NCI-H146 treated with DMSO at 0.1 percent for 48 hours (cell line): ENCODE results near the gene CSTF3.
A peak's percentile ranks its signal among the peaks of the same experiment; 100 is the strongest.
"Not testable (repeated sequence)": the region's sequence is repeated elsewhere in the genome, so short reads cannot be mapped to it uniquely, and the experiment has no call there.

Experiments used
- DNase-seq: peaks from one replicate; lab custom pipeline; 2025; ENCODE audit not compliant: unreplicated experiment; lab: John Stamatoyannopoulos, UW

Gene CSTF3

DNA sequence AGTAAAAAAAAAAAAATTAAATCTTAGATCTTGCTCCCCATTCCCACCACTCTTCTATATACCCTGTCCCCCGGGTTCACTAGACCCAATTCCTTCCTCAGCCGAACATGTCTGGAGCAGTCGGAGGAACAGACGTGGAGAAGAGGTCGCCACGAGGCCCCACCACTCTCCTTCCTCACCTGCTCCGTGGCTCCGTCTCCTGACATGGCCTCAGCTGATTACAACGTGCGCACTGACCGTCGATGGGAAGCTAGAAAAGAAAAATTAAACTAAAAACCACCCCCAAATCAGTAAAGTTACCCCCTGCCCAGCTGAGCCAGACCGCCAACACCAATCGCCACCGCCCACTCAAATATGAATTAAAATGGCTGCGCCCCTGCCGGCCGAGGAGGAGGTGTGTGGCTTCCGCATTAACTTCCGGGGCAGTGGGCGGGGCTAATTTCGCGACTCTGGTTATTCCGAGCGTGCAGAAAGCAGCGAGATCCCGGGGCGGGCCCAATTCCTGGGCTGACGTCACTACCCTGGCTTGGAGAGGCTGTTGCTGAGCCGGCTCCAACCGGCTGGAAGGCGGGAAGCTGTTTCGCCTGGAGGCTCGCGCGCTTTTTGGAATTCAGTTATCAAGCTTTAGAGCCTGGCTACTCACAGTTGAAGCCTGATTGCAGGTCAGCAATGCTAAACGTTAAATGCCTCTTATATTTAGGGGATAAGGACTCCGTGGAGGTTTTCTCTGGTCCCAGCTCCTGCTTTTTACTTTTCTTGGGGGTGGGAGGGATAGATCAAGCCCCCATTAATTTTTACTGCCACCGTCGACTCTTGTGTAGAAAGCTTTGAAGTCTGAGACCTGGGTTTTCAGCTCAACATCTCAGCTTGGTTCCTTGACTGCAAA lies at the start of gene CSTF3:
CSTF3 (minus strand) TSS at position 361 of the 886 bp plus-strand sequence; CDS start at position 206, 155 bp downstream.
- DNase-seq, result peak; percentile 97

DNA sequence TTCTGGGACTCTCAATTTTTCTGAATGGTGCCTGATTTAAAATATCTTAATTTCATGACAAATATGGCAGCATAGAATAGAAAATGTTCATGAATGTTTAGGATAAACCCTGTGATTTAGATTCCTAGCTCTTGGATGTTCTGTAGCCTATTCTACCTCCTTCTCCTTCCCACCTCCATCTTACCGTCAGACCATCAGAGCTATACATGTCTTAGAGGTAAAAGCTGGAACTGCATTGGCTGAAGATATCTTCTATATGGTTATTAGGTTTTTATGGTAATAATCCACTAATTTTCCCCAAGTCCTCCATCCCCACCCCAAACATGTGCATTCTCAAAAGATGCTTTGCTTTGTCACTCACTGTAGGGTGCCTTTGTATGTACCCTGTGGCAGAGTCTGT lies 46.9 kb upstream of the CSTF3 start:
- no peak for DNase-seq

DNA sequence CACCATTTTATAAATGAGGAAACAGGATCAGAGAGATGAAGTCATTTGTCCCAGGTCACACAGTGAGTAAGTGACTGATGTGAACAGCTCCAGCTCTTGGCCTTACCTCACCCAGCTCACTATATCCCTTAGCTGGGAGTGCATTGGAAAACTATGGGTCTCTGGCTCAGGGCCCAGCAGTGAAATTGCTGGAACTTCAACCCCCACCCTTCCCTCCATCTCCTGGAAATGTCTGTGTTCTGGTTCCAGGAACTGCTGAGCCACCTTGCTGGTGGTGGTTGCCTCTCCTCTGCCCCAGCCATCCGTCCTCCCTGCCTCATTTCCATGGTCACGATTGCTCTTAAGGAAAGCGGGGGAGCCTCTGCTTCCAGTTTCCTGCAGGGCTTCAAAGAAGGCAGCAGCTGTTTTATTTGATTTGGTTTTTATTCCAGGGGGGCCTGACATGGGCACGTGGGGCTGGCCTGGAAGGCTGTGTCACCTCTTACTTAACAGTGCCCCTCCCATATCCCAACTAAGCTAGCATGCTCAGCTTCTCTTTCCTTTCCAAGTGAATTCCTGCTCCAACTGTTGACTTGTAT lies 46.2 kb upstream of the CSTF3 start:
- no peak for DNase-seq

DNA sequence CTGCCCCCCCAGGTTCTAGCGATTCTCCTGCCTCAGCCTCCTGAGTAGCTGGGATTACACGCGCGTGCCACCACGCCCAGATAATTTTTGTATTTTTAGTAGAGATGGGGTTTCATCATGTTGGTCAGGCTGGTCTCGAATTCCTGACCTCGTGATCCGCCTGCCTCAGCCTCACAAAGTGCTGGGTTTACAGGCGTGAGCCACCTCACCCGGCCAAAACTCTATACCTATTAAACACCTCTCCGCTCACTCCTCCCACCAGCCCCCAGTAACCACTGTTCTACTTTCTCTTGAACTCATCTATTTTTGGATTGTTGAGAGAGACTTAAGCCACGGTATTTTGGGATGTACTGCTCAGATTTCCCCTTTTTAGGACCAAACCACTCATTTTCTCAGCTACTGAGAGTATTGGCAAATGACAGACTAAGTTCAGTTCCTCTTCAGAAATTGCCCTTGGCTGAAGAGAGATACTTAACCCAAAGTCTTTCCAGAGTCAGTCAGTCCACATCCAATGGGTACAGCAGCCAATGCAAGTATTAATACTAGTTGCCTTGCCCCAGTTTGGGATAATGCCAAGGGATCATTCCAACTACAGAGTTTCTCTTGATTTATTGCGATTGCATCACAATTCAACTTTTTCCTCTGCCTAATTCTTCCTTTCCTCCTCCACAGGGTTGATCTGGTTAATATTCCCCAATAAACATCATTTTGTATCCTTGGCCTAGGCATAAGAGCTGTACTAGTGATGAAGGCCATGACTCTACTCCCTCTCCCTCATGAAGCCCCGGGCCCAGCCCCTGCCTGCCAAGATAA lies 36.8 kb upstream of the CSTF3 start:
- no peak for DNase-seq

DNA sequence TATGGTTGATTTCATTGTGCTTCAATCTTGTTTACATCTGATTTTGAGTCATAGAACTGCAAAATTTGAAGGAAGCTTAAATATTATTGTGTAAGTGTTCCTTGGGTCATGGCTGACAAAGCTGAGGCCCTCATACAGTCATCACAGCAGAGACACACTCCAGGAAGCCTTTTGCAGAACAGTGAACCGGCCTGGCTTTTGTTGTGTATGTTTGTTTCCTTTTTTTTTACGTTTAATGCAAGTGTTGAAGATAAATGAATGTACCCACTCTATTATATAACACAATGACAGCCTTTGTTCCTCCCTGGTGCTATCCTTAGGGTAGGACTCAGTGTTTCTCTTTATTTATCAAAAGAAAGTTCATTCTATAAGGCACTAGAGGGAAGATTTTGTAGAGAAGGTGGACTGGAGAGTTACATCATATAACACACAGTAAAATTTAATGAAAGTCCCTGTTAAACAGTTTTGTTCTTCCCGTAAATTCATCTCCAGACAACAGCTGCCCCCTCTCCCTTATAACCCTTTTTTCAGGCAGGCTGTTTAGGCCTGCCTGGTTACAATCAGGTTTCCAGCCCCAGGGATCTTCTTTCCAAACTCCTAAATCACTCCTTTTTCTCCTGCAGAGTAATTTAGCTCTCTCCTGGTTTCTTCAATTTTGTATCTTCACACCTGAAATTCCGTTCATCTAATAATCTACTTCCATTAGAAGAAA lies 34.3 kb upstream of the CSTF3 start:
- DNase-seq, result peak; percentile 79

DNA sequence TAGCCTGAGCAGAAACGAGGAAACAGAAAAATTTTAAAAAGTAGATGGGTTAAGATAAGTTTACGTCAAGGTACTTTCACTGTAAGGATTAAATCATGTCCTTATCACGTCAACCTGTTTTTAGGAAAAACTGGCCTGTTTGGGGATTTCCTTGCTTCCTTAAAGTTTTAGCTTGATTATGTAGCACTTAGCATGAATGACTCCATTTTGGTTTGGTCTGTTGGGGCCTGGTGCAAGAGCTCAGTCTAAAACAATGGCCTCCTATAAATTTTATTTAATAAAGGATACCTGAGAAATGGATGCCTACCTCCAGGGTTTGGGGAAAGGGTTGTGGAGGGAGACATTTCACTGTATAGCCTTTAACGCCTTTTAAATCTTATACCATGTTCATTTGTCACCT lies 33.2 kb upstream of the CSTF3 start:
- no peak for DNase-seq

DNA sequence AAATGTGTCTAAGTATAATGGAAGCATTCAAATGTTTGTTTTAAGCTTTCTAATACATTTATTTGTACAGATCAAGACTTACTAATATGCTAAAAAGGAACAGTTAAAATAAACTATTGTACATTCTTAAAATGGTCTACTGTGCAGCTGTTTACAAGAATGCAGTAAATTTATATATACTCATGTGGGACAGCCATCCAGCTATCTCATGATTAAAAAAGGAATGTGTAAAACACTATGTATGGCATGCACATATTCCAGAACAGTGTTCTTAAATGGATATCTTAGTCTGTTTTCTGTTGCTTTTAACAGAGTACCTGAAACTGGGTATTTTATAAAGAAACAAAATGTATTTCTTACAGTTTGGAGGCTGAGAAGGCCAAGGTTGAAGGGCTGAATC lies 30.2 kb upstream of the CSTF3 start:
- no peak for DNase-seq

DNA sequence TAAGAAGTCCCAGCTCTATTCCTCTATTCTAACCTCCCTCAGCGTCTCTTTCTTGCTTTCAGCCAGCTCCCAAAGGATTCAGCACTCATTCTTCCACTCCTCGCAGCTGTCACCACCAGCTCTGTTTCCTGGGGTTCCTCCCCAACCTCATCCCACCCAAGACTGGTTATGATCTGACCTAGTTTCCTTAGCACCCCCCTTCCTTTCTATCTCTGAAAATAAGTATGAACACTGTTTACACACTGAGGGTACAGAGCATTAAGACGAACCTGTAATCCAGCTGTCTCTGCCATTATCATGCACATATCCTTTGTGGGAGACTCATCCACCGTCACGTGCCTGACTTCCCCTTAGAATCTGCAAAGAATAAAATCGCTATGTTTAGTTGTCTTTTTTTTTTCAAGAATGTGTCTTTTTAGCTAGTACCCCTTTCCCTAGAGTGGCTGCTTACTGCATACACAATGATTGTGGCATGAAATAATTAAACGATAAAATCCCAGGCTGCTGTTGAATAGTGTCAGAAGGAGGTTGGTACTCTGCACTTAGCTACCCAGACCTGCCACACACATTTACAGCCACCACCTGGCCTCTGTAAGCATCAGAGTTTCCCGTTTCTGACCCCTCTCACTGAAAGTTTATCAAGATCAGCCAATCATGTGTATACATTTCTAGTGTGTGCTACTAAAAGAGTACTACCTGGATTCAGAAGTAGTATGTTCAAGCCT lies 26.9 kb upstream of the CSTF3 start:
- DNase-seq, result peak; percentile 70

DNA sequence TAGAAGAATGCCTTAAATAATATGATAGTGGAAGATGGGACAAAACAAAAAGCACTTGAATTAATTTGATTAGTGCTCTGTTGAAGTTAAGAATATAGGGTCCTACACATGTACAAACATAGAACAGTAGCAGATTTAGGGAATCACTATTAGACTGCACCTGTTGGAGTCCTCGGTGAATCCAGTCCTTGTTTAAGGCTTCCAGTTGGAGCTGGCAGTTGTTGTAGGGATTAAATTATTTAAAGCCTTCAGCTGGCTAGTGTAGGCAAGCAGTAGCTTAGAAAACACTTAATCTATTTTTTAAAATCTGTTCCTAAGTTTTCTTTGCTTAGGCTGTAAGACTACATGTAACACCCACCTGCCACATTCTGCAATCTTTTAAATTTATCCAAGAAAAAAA lies 24.5 kb upstream of the CSTF3 start:
- DNase-seq, result no peak

DNA sequence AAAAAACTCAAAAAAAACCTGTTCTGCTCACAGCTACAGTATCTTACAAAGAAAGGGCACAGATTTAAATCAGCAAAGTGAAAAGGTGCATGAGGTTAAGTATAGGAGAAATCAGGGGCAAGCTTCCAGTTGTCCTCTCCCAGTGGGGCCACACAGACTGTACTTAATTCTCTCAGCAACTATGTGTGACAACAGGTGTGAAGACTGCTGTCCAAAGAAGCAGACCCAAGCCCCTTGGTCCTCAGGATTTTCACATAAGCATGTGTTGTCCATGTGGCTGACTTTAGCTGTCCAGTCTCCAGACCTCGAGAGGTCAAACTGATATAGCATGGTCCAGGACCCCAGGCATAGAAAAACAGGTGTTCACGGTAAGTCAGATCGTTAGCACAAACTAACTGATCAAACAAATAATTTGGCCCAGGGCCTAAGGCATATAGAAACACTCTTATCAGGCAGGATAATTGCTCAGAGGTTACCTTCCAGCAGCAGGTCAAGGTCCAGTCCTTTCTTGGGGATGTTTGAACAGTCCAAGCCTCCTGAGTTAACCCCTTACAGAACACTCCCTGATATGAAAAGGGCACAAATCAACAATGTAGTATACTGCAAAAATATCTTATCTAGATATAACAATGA lies 21.1 kb upstream of the CSTF3 start:
- DNase-seq, result peak; percentile 97

DNA sequence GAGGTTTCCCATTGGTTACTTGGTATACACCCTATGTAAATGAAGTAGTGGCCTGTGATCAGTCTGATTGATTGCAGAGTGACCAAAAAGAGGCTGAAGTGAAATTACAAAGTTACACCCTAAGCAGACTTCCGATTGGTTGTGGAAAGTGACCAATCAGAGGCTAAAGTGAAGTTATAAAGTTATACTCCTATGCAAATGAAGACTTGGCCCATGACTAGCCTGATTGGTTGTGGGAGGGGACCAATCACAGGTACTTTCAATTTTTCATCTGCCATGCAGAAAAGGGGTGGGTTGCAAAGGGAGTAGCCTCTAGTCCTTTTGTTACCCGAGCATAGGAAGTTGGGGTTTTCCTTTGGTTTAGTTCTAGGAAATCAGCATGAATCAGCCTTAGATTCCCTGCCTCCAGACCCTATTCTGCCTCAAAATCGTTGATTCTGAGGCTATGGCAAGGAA lies 18.1 kb upstream of the CSTF3 start:
- no peak for DNase-seq

DNA sequence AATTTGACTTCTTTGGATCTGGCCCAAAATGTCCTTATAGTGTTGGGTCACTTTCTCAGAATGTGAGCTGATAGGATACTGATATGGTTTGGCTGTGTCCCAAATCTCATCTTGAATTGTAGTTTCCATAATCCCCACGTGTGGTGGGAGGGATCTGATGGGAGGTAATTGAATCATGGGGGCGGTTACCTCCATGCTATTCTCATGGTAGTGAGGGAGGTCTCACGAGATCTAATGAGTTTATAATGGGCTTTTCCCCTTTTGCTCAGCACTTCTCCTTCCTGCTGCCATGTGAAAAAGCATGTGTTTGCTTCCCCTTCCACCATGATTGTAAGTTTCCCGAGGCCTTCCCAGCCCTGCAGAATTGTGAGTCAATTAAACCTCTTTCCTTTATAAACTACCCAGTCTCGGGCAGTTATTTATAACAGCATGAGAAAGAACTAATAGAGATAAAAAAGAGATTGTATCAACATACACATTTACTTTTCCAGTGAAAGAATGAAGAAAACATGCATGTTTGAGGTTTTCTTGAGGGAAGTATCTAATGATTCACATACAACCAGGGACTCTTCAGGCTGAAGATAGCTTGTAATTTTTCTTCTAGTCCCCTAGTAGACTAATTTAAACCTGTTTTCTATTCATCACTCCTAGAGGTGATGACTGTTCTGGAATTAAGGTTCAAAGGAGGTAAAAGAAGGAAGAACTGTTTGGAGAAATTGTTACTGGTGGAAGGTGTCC lies 17.3 kb upstream of the CSTF3 start:
- DNase-seq, result peak; percentile 31

DNA sequence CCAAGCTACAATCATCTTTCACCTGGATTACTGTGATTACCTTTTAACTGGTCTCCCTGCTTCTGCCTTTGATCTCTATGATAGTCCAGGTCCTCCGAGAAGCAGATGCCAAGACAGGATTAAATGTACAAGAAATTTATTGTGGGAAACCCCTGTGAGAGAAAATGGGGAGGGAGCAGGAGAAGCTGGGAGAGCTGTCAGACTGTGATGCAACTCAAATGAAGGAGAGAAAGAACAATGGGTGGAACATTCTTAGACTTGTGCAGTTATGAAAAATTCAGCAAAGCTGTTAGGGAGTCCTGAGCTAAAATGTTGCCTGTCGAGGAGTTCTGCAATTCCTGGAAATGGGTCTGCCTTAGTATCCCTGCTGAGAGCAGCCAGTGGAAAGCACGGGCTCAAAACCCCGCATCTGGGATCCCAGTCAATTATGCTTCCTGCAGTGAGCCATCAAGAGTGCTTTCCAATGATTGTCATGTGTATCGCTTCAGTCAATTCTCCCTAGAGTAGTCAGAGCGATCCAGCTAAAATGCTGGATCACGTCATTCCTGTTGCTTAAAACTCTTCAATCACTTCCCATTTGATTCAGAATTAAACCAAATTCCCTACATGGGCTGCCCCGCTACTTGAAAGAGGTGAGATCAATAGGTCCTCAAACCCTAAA lies 16.5 kb upstream of the CSTF3 start:
- peak; percentile 15 for DNase-seq

DNA sequence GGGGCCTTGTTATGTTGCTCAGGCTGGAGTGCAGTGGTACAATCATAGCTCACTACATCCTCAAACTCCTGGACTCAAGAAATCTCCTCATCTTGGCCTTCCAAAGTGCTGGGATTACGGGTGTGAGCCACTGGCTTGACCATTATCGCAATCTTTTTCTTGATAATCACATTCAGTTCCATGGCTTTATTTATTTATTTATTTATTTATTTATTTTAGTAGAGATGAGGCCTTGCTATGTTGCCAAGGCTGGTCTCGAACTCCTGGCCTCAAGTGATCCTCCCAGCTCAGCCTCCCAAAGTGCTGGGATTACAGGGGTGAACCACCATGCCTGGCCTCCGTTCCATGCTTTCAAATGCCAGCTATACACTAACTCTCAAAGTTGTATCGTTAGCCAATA lies 15.5 kb upstream of the CSTF3 start:
- DNase-seq, result not testable (repeated sequence)

DNA sequence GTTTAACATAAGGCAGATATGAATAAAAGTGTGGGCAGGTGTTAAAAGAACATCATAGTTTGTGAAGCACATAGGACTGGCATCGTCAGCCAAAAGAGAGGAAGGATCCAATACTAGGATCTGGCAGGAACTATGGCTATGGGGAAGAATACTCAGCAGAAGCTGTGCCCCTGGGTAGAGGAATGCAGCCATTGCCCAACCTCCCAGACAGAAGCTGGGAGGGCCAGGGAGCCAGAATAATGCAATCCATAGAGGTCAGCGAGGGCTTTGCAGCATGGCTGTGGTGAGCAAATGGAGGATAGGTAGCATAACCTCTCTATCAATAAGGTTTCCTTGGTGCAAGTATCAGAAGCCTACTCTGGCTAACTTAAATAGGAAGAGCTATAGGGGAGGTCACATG lies 11.7 kb upstream of the CSTF3 start:
- DNase-seq, result no peak

DNA sequence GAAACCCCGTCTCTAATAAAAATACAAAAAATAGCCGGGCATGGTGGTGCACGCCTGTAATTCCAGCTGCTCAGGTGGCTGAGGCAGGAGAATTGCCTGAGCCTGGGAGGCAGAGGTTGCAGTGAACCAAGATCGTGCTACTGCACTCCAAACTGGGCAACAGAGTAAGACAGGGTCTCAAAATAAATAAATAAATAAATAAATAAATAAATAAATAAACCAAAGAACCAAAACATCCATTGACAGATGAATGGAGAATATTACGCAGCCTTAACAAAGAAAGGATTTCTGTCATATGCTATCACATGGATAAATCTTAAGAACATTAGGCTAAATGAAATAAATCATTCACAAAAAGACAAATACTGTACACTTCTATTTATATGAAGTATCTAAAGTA lies 11.1 kb upstream of the CSTF3 start:
- no peak for DNase-seq

DNA sequence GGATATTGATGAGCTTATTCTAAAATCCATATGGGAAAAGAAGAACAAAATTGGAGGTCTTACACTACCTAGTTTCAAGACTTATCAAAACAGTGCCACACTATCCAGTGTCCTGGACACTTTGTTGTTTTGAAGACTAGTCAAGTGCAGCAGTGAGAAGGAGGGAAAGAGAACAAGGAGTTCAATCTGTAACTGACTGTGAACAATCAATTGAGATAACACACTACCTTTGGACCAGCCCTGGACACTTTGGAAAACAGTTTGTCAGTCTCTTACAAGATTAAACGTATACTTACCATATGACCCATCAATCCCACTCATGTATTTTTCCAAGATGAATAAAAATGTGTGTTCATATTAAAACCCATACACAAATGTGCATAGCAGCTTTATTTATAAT lies 10.0 kb upstream of the CSTF3 start:
- DNase-seq, result no peak

DNA sequence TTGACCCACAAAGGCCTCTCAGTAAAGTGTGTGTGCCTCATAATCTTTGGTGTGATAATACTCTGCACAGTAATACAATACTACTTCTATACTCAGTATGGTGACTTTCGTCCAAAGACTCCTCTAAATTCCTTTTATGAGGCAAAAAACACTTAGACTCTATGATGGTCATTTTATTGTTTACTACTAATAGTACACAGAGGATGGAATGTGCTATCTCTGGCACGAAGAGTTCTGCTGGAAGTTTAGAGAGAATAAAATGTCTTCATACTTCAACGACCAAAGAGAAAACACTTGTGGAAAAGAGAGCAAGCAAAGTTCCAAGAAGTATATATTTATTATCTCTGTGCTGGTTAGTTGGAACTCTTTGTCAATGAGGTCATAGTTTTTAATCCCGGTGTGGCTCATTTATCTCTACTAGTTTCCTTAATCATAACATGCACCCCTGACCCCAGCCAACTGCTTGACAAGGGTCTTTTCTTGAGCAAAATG lies 7.5 kb upstream of the CSTF3 start:
- no peak for DNase-seq

DNA sequence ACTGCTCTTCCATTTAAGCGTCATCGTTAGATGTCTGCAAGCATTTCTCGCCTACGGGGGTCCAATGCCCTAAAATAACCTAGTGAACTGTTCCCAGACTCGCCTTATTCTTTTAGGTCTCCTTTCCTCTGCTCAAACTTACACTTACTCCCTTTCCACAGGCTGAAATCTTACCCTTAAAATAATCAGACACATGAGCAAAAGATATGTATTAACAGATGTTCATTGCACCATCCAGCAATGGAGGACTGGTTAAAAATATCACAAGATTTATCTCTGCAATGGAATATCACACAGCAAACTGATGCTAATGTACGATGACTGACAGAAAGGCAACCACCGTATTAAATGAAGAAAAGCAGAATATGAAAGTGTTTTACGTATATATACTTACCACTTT lies 1.6 kb upstream of the CSTF3 start:
- DNase-seq, result no peak
